ENCODE results near the gene SCAF11. TPM values are rescaled to one million over a fixed set of nuclear protein-coding genes. Genes with fewer than 3 reads are reported as not detected.

The SCAF11 gene
- total and polyA plus RNA-seq, 10 of the 15 experiments (the other 5 are each of a cell fraction or from before 2014, with no cell fraction given), result 42.0 to 153 (median 100) TPM

- no peak for ATAC-seq
- WGBS (ENCODE audit: insufficient coverage, insufficient replicate concordance, low lambda C conversion rate, missing lambda C conversion rate), result 97% methylated on average over 5 of the region's 5 CpGs
- no peaks in the 10 kb centered on the region for H4K20me1 ChIP-seq (ENCODE audit: control insufficient read depth, insufficient read depth)
- FAIRE-seq, result no peak
- CTCF ChIA-PET, result no interaction called here
- no peak for TF ChIP-seq WRNIP1 (IDR thresholded peaks at IDR 0.05; ENCODE audit: borderline replicate concordance, low read depth, low read length)
- TF ChIP-seq CUX1 (IDR thresholded peaks at IDR 0.05; ENCODE audit: insufficient replicate concordance, low read depth, low read length), result no peak
- TF ChIP-seq MEF2A (IDR thresholded peaks at IDR 0.05; ENCODE audit: insufficient read depth, low read depth, low read length), result no peak
- no peak for TF ChIP-seq IRF5 (IDR thresholded peaks at IDR 0.05; ENCODE audit: borderline replicate concordance)
- TF ChIP-seq HSF1 (IDR thresholded peaks at IDR 0.05; ENCODE audit: low read depth, low read length), result no peak
- TF ChIP-seq ETV6 (conservative IDR thresholded peaks at IDR 0.05 in 1 of 2, IDR thresholded peaks at IDR 0.05 in 1 of 2; ENCODE audit: borderline replicate concordance in 1 of 2, low read depth in 1 of 2), result no peak
- no peak for TF ChIP-seq IRF4 (IDR thresholded peaks at IDR 0.05; ENCODE audit: low read depth, low read length)
- TF ChIP-seq EED (IDR thresholded peaks at IDR 0.05; ENCODE audit: low read depth), result no peak
- no peak for TF ChIP-seq MEF2B (IDR thresholded peaks at IDR 0.05; ENCODE audit: partially characterized antibody, poor library complexity, severe bottlenecking)
- no peak for TF ChIP-seq BCL3 (IDR thresholded peaks at IDR 0.05; ENCODE audit: borderline replicate concordance, insufficient read depth, low read depth, low read length, poor library complexity, severe bottlenecking)
- no peak for TF ChIP-seq USF1 (IDR thresholded peaks at IDR 0.05; ENCODE audit: borderline replicate concordance, extremely low read length, insufficient read depth, low read depth, low read length)
- no peak for TF ChIP-seq CREM (IDR thresholded peaks at IDR 0.05; ENCODE audit: low read depth)
- no peak overlapping the region for H3K4me2 ChIP-seq (ENCODE audit: control insufficient read depth, insufficient read depth)
- intact Hi-C loops (cut with micrococcal nuclease; ENCODE audit: unreplicated experiment), result no loop called here
- SMC1A ChIA-PET (ENCODE audit: uncharacterized antibody, unreplicated experiment), result interaction anchor here (0.8 to 1.4 kb wide), 3 partner anchors 12 to 45 kb away, joined by 3 to 4 read pairs (median 3); no protein-coding TSS in a partner anchor
- H3K27ac ChIP-seq (ENCODE audit: control insufficient read depth, insufficient read depth), result no peak overlapping the region
- peaks cover 3% of the 10 kb centered on the region; the same call in 1 of the 3 replicates for H3K9me3 ChIP-seq (replicated peaks; ENCODE audit: control insufficient read depth, insufficient read depth, low read length)
- H3K9ac ChIP-seq (ENCODE audit: control insufficient read depth, insufficient read depth, low read length), result no peak overlapping the region
- RAD21 ChIA-PET (ENCODE audit: unreplicated experiment), result no interaction called here
- in situ Hi-C loops (cut with MboI), result no loop called here
- BruUV-seq (replicated peaks), result no TSS peak
- peaks cover 0 to 22% of the 10 kb centered on the region in 2 experiments for H3K36me3 ChIP-seq (ENCODE audit: control insufficient read depth in 2 of 2, insufficient read depth in 2 of 2, low read length in 1 of 2)
- H3K79me2 ChIP-seq (ENCODE audit: control insufficient read depth, insufficient read depth, low read length), result peaks cover 2% of the 10 kb centered on the region
- DNase-seq (ENCODE audit: low read depth, low spot score), result no peak
- no peaks in the 10 kb centered on the region for H3K27me3 ChIP-seq (replicated peaks in 1 of 2; ENCODE audit: control insufficient read depth in 2 of 2, insufficient read depth in 2 of 2, low read length in 1 of 2)
- no peaks in the 10 kb centered on the region for H3K4me1 ChIP-seq (ENCODE audit: control insufficient read depth, insufficient read depth, low read length)
- H3K4me3 ChIP-seq, result no peak overlapping the region
- no peak overlapping the region for H2AFZ ChIP-seq (ENCODE audit: control insufficient read depth, low read depth, low read length)
- POLR2A ChIA-PET, result interaction anchor here (1.4 kb wide), 1 partner anchor 13 kb away, joined by 11 read pairs; no protein-coding TSS in a partner anchor
Measured at GRCh38 chr12:45959025-45959424, 31.3 kb downstream of the SCAF11 start.
